H1 (cell line): ENCODE data around the gene TNNT3. TPM values are rescaled to one million over a fixed set of nuclear protein-coding genes. Genes with fewer than 3 reads are reported as not detected.

Experiments
- BCL11A ChIP-seq, 2 experiments: IDR thresholded peaks; one replicate each; pipeline ENCODE4 v1.6.1; 2011; ENCODE audit warnings: low read depth in 2 of 2, low read length in 2 of 2, mild to moderate bottlenecking in 2 of 2
- CHD7 ChIP-seq: fragments of 300-600 bp; sonication (generic); IDR thresholded peaks from 2 replicates; pipeline ENCODE4 v1.7.1; 2012; ENCODE audit warnings: low read length, moderate library complexity, mild to moderate bottlenecking, inconsistent platforms; ENCODE audit not compliant: insufficient replicate concordance
- GABPA ChIP-seq: IDR thresholded peaks from 2 replicates; pipeline ENCODE4 v1.6.1; 2011; ENCODE audit warnings: mild to moderate bottlenecking, low read length, moderate library complexity, borderline replicate concordance; ENCODE audit not compliant: insufficient read depth
- KDM4A ChIP-seq: IDR thresholded peaks from one replicate; pipeline ENCODE4 v1.7.1; 2012; ENCODE audit warnings: low read depth, mild to moderate bottlenecking, moderate library complexity, low read length, inconsistent platforms; ENCODE audit not compliant: severe bottlenecking
- RAD21 ChIP-seq, 2 experiments: IDR thresholded peaks in 1 of 2; conservative IDR thresholded peaks in 1 of 2; 2 replicates each; pipeline ENCODE4 v1.6.1; 2011; ENCODE audit warnings: low read depth in 2 of 2, low read length in 2 of 2, improper control_type of control experiment in 1 of 2, inconsistent platforms in 1 of 2, mild to moderate bottlenecking in 1 of 2, moderate library complexity in 1 of 2
- RBBP5 ChIP-seq: IDR thresholded peaks from 2 replicates; pipeline ENCODE4 v1.7.1; 2012; ENCODE audit warnings: low read depth, mild to moderate bottlenecking, inconsistent platforms, low read length, moderate library complexity, borderline replicate concordance
- SAP30 ChIP-seq: fragments of 300-600 bp; sonication (generic); IDR thresholded peaks from 2 replicates; pipeline ENCODE4 v1.7.1; 2012; ENCODE audit warnings: low read length, moderate library complexity, mild to moderate bottlenecking, inconsistent platforms; ENCODE audit not compliant: insufficient read depth, insufficient replicate concordance
- SIX5 ChIP-seq: IDR thresholded peaks from 2 replicates; pipeline ENCODE4 v1.6.1; 2011; ENCODE audit warnings: mild to moderate bottlenecking, low read depth, low read length
- TBP ChIP-seq: IDR thresholded peaks from 2 replicates; pipeline ENCODE4 v1.6.1; 2011; ENCODE audit warnings: low read depth, low read length, improper control_type of control experiment
- polyA plus RNA-seq, 7 experiments: library from polyadenylated mRNA; depleted of rRNA in 3 of 7; stranded (reverse) in 5 of 7; unstranded in 2 of 7; fragments of >200 nt in 5 of 7; fragments of 200-250 nt in 2 of 7; gene quantifications; 1 replicate in 5 of 7; 2 replicates in 1 of 7; 4 replicates in 1 of 7; pipeline versions ENCODE4 v1.2.1 to v1.2.3, GENCODE V29; 2011 to 2013; ENCODE audit warnings: missing spikeins in 2 of 7, mixed read lengths in 2 of 7
- total RNA-seq: library from RNA; stranded (reverse); fragmentation: NEBNext Ultra II Directional; extraction: Animal tissue kit (Norgen Biotek cat#: 25700); gene quantifications from 2 replicates; pipeline ENCODE4 v1.2.1, GENCODE V29; 2021

Gene TNNT3
- total and polyA plus RNA-seq, 2 of the 8 experiments (the other 6 are each of a cell fraction or from before 2014, with no cell fraction given) = not detected

GRCh38 chr11:1937616-1938342 lies 18.3 kb downstream of the TNNT3 start (continued):
- TF ChIP-seq CHD7 = no peak
- no peak for TF ChIP-seq KDM4A
- TF ChIP-seq TBP = no peak
- no peak for TF ChIP-seq SIX5
- TF ChIP-seq BCL11A (IDR thresholded peaks at IDR 0.05; ENCODE audit: low read depth in 2 of 2, low read length in 2 of 2) = no peak
- TF ChIP-seq SAP30 = no peak
- TF ChIP-seq RBBP5 = no peak
- no peak for TF ChIP-seq RAD21 (IDR thresholded peaks at IDR 0.05 in 1 of 2, conservative IDR thresholded peaks at IDR 0.05 in 1 of 2; ENCODE audit: low read depth in 2 of 2, low read length in 2 of 2)
- no peak for TF ChIP-seq GABPA
